GM18951 (cell line): ENCODE results near the gene TMCO4.

ENCODE experiments used
- POLR2A ChIP-seq: IDR thresholded peaks from 4 replicates; pipeline ENCODE4 v1.6.1; 2011; ENCODE audit warnings: mild to moderate bottlenecking; ENCODE audit not compliant: insufficient read length, insufficient read depth; ENCODE audit errors: extremely low read depth
- in situ Hi-C: fragments of 300-500 bp; cut with MboI; formaldehyde crosslinking; loops from one replicate; pipeline ENCODE4 v1.12.0; 2022; ENCODE audit warnings: low sequenced_read_pairs, mixed read lengths, inconsistent platforms; ENCODE audit not compliant: unreplicated experiment

TMCO4 gene

DNA sequence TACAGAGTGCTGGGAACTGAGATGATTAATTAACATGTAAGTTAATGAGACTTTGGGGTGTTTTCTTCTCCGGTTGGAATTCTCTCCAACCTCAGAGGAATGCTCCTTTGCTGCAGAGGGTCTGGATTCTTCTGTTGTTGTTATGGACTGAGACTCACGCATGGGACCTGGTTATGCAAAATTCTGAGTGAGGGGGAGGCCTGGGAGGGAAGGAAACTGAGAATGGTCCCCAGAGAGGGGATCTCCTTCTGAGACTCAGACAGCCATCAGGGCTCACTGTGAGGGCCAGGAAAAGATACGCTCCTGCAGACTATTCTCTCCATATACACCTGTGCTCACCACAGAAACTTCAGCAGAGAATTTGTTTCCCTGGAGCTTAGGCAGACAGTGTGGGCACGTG lies 78.7 kb downstream of the TMCO4 start:
- no peak for TF ChIP-seq POLR2A
- in situ Hi-C loops = no loop called here

DNA sequence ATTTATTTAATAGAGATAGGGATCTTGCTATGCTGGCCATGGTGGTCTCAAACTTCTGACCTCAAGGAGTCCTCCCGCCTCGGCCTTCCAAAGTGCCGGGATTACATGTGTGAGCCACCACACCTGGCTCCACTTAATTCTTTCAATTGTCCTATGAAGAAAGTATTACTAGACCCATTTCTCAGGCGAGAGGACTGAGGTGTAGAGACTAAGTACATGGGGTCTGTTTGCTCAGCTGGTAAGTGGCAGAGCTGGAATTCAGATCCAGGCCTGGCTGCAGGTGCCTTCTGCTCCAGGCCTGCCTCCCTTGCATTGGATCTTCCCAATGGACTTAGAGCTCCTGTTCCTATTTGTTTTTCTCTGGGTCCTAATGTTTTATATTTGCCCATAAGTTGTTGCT lies 79.5 kb downstream of the TMCO4 start:
- in situ Hi-C loops = no loop called here
- TF ChIP-seq POLR2A = no peak

DNA sequence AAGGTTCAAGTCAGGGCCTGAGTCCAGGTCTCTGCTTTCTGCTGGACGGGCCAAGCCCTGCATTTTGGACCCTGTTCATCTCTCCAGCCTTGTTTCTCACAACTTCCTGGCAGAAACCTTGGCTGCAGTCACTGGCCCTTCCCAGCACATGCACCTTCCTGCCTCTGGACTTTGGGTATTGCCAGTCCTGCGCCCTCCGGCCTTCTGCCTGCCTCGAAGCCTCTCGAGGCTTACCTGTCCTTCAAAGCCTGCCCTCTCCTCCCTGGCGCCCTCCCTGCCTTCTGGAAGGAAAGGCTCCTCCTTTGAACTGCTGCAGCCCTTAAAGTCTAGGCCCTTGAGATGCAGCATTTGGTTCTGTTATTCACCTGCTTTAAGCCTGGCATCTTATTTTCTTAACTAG lies 82.2 kb downstream of the TMCO4 start:
- in situ Hi-C loops = no loop called here
- no peak for TF ChIP-seq POLR2A

DNA sequence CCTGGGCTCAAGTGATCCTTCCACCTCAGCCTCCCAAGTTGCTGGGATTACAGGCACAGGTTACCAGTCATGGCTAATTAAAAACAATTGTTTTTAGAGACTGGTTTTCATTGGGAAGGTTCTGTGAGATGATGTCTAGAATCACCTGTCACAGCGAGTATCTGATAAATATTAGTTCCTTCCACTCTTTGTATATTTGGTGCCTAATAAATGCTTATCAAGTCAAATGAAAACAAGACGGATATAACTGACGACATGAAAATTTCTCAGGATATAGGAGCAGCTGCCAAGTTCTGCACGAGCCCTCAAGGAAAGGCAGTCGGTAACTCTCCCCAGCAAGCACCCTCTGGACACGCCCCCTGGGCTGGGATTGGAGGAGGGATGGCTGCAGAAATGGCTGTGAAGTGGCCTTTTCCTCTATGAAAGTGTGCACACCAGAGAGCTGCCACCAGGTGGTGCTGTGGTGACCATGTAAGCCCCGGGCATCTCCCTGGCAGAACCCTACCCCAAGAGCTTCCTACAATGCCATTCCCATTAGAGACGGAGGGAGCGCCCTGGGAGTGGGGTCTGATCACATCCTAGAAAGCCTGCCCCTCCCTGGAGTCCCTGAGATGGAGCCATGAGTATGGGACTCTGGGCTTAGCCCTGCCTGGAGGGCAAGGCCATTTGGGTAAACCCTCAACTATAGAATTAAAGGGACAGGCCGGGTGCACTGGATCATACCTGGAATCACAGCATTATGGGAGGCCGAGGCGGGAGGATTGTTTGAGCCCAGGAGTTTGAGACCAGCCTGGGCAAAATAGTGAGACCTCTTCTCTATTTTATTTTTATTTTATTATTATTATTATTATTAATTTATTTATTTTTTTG lies 84.1 kb downstream of the TMCO4 start:
- TF ChIP-seq POLR2A = no peak
- in situ Hi-C loops = no loop called here

DNA sequence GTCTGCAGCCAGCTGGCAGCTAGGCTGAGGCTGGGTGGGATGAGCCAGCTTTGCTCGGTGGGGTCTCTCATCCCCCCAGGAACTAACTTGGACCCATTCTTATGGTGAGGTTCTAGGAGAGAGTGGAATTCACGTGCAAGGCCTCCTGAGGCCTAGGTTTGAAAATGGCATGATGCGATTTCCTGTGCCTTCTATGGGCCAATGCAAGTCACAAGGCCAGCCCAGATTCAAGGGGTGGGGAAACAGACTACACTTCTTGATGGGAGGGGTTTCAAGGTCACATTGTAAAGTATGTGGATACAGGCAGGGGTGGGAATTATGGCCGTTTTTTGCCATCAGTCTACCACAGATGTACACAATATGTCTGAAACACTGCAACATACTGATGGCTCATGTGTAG lies 86.8 kb downstream of the TMCO4 start:
- in situ Hi-C loops = no loop called here
- TF ChIP-seq POLR2A = no peak

DNA sequence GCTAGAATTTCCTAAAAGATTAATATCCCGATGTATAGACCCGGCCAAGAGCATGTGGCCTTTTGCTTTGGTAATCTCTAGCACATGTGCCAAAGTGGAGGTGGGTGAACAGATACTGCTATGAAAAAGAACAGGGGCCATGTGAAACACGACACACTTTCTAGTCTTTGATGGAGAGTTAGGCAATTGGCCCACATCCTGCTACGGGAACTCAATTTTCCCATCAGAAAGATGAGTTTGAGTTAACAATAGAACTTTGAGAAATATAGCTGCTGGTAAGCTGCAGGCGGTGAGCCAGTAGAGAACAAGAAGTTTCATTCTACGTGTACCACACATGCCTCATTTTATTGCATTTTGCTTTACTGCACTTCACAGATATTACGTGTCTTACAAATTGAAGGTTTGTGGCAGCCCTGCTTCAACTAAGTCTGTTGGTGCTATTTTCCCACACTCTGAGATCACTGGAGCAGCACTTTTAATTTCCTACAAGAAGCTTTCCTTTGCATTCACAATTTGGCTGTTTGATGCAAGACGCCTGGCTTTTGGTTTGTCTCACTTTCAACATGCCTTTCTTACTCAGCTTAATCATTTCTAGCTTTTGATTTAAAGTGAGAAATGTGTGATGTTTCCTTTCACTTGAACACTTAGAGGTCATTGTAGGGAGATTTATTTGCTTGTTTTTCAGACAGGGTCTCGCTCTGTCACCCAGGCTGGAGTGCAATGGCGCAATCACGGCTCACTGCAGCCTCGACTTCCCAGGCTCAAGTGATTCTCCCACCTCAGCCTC lies 88.7 kb downstream of the TMCO4 start:
- in situ Hi-C loops = no loop called here
- TF ChIP-seq POLR2A = no peak

DNA sequence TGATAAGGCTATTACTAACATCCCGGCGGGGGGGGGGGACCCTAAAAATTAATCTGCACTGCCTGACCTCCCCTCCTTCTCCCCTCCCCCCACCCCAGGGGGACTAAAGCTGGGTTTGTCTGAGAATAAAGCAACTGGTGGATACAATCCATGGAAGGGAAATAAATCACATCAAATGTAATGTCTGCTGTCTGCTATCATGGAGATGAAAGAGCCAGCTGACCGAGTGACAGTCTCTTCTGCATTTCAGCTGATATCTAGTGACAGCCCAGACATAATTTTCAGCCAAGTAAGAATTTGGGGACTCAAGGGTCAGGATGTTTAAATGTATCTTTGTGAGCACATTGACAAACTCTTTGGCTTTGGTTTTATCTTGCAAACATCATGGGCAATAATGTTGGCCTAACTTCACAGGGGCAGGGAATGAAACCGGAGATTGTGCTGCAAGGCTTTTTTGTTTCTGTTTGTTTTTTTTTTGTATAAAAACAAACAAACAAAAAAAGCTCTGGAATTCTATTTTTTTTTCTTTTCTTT lies 90.4 kb downstream of the TMCO4 start:
- in situ Hi-C loops = no loop called here
- no peak for TF ChIP-seq POLR2A

DNA sequence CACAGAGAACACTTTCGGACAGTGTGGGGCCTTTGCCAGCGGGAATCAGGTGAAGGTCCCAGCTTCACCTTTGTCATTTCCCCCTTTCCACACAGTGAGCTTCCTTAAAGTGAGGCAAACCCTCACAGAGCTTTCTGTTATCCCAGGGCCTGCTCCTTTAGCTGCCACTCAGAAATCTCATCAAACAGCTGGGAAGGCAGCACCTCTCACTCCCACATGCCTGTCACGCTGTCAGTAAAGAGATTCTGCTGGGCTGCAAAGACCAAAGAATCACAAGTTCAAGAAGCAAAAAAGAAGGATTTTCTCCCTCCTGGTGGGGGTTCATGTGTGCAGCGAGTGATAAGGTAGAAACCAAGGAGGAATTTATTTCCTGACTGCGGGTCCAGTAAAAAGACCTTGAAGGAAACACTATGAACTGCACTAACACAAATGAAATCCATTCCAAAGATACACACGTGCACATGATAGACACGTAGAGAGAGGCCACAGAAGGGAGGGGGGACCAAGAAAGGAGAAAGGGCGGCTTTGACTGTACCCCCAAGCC lies 91.1 kb downstream of the TMCO4 start:
- in situ Hi-C loops = no loop called here
- TF ChIP-seq POLR2A = no peak

DNA sequence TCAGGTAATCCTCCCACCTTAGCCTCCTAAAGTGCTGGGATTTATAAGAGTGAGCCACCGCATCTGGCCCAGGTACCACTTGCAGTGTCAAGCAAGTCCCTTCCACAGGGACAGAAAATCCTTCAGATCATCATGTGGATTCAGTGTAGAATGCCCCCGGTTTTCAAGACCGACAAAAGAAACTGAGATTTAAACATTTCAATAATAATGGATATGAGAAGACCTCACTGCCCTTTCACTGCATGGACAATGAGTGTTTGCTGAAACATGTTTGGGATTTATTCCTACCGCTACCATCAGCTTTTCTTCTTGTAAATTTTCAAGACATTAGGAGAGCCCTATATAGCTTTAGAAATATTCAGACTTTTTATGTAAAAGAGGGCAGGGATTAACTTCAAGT lies 93.6 kb downstream of the TMCO4 start:
- in situ Hi-C loops = no loop called here
- TF ChIP-seq POLR2A = no peak

DNA sequence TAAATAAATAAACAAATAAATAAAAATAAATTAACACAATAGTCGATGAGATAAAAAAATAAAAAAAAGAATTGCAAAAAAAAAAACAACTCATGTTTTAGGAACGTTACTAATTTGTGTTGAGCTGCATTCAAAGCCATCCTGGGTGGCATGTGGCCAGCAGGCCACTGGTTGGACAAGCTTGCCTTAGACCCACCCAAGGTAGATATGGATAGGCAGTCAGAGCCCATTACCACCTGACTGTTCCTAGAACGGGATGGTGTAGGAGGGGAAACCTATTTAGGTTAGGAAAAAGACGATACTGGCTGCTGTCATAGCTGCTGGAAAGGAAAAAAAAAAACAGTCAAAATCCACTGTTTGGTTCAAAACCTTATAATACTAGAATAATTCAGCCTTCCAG lies 94.3 kb downstream of the TMCO4 start:
- in situ Hi-C loops = no loop called here
- TF ChIP-seq POLR2A = no peak

DNA sequence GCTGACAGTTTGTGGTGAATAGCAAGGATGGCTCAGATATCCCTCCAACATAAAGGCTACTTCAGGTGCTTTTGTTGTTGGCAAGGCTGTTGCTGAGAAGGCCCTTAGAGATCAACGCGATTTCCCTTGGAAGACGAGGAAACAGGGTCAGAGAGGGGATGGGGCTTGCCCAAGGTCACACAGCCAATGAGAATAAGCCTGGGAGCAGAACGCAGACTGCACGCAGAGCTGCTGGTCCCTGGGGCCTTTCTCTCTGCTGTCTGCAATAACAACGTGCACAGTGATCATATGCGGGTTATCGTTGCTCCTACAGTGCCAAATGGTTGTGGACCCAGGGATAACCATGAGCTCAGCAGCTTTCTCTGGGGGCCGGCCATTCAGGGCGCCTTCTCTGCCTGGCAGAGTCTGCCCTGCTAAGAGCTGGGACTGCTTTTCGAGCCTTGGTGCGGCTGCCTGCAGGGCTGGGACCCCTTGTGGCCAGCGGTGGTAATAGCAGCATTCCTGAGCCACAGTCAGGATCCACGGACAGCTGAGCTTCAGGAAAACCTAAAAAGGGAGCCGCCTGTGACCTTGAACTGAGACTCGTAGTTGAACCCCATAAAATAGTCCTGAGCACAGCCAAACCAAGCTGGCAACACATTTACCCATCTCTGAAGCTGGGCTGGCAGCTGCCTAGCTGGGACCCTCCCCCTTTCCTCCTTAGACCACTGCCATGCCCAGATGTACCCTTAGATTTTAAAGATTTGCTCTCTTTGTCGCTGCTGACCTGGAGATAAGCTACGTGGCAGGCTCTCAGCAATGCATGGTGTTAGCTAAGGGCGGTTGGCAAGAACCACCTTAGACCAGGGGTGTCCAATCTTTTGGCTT lies 95.2 kb downstream of the TMCO4 start:
- TF ChIP-seq POLR2A = no peak
- in situ Hi-C loops = no loop called here

DNA sequence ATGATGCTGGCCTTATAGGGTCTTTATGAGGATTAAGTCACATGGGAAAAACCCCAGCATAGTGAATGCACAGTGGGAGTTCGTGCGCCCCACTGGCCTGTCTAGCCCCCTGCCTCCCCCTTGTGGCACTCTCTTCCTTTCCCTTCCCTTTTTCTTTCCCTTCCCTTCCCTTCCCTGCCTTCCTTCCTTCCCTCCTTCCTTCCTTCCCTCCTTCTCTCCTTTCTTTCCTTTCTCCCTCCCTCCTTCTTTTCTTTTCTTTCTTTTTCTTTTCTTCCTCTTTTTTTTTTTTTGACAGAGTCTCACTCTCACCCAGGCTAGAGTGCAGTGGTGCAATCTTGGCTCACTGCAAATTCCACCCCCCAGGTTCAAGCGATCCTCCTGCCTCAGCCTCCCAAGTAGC lies 96.4 kb downstream of the TMCO4 start:
- in situ Hi-C loops = no loop called here
- no peak for TF ChIP-seq POLR2A

DNA sequence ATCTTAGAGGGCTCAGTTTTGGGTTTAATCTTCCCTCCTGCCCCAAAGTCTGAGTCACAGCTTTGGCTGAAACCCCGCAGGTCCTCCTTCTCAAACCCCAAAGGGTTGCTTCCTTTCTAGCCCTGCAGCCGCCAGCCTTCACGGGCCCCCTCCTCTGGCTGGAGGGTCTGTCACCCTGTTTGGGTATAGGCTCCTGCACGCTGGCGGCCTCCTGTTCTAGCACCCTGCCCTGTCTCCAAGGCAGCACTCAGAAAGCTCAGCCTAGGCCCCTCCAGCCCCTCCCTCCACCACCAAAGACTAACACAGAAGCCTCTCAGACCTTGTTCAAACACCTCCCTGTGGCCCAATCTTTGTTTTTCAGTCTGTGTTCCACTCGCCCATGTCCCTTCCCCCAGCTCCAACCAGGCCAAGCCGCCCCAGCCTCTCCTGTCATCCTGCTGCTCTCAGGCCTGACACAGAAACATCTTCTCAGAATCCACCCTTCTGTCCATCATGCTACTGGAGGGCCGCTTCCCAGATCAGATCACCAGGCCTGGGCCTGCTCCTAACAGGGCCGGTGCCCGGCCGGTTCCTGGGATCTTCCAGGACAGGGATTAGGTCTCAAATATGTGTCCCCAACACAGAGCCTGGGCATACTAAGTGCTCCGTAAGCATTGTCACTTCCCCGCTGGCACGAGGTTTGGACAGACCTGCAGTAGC lies 99.5 kb downstream of the TMCO4 start:
- TF ChIP-seq POLR2A = no peak
- in situ Hi-C loops = no loop called here

DNA sequence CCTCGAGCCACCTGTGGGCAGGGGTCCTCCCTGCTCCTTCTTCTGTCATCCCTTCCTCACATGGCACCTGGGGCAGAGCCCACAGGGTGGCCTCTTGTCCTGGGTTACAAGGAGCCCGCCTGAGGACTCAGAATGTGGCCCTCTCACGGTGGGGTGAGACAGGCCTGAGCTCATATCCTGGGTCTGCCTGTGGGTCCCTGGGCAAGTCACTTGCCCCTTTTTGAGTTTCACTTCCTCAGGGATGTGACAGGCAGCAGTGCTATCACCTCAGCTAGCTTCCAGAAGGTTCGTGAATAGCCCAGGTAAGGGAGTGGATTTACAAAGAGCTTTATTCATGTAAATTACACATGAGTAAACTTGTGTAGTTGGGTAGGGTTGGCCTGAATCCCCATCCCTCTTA lies 101.5 kb downstream of the TMCO4 start:
- in situ Hi-C loops = no loop called here
- no peak for TF ChIP-seq POLR2A
